GM12801 (cell line): ENCODE measurements around the gene ATG101.

Experiments
- CTCF ChIP-seq: IDR thresholded peaks from one replicate; pipeline ENCODE4 v1.5.1; 2011; ENCODE audit warnings: control low read depth; ENCODE audit not compliant: insufficient read length; ENCODE audit errors: extremely low read depth

Gene ATG101

GRCh38 chr12:52122540-52122871 lies 52.7 kb downstream of the ATG101 start:
- TF ChIP-seq CTCF: no peak

- TF ChIP-seq CTCF: no peak
Observed at GRCh38 chr12:52122904-52123303, 53.1 kb downstream of the ATG101 start.

- TF ChIP-seq CTCF: no peak
Observed at GRCh38 chr12:52123487-52124186, 53.9 kb downstream of the ATG101 start.

- no peak for TF ChIP-seq CTCF
Observed at GRCh38 chr12:52125476-52125900, 55.7 kb downstream of the ATG101 start.

GRCh38 chr12:52126050-52126604 lies 56.3 kb downstream of the ATG101 start:
- TF ChIP-seq CTCF: no peak
